Karpas-422 (cell line): ENCODE results near the gene SNRNP70. TPM values are rescaled to one million over a fixed set of nuclear protein-coding genes. Genes with fewer than 3 reads are reported as not detected.
"Not testable (repeated sequence)": the region's sequence is repeated elsewhere in the genome, so short reads cannot be mapped to it uniquely, and the experiment has no call there.

Experiments used
- DNase-seq: peaks from one replicate; pipeline ENCODE4 v3.0.0-alpha.2; 2015
- H2AFZ ChIP-seq: fragments of 200-600 bp; sonication (generic); 2 replicates; pipeline ENCODE4 v1.6.1; 2014; ENCODE audit warnings: antibody characterized with exemption, low read length, mixed read lengths
- H3K27ac ChIP-seq: fragments of 200-600 bp; sonication (generic); 2 replicates; pipeline ENCODE4 v1.5.1; 2014; ENCODE audit warnings: mild to moderate bottlenecking, low read length, moderate library complexity
- H3K27me3 ChIP-seq: fragments of 200-600 bp; sonication (generic); 2 replicates; pipeline ENCODE4 v1.6.1; 2014; ENCODE audit warnings: low read length, mixed read lengths
- H3K36me3 ChIP-seq: fragments of 200-600 bp; sonication (generic); 2 replicates; pipeline ENCODE4 v1.6.1; 2014; ENCODE audit warnings: low read length, mixed read lengths; ENCODE audit not compliant: insufficient read depth
- H3K4me1 ChIP-seq: fragments of 200-600 bp; sonication (generic); 2 replicates; pipeline ENCODE4 v1.6.1; 2014; ENCODE audit warnings: mild to moderate bottlenecking, low read length, mixed read lengths
- H3K4me2 ChIP-seq: fragments of 200-600 bp; sonication (generic); 2 replicates; pipeline ENCODE4 v1.6.1; 2014; ENCODE audit warnings: low read length, low read depth, mild to moderate bottlenecking; ENCODE audit not compliant: poor library complexity, severe bottlenecking
- H3K4me3 ChIP-seq: fragments of 200-600 bp; sonication (generic); 2 replicates; pipeline ENCODE4 v1.5.1; 2014; ENCODE audit warnings: mild to moderate bottlenecking, antibody characterized with exemption, low read length, mixed read lengths
- H3K79me2 ChIP-seq: fragments of 200-600 bp; sonication (generic); 2 replicates; pipeline ENCODE4 v1.6.1; 2014; ENCODE audit warnings: mild to moderate bottlenecking, low read length, mixed read lengths
- H3K9ac ChIP-seq: fragments of 200-600 bp; sonication (generic); 2 replicates; pipeline ENCODE4 v1.6.0; 2014; ENCODE audit warnings: low read length
- H3K9me2 ChIP-seq: fragments of 200-600 bp; sonication (generic), shearing (Covaris generic); replicated peaks from 2 replicates; pipeline ENCODE4 v1.6.0; 2014; ENCODE audit warnings: mild to moderate bottlenecking, low read length, moderate library complexity; ENCODE audit not compliant: insufficient read depth
- H3K9me3 ChIP-seq: fragments of 300-700, 200-600 bp; sonication (generic); 2 replicates; pipeline ENCODE4 v1.6.1; 2014; ENCODE audit warnings: low read length, mixed read lengths
- H4K20me1 ChIP-seq: fragments of 200-600 bp; sonication (generic); 2 replicates; pipeline ENCODE4 v1.6.1; 2014; ENCODE audit warnings: mild to moderate bottlenecking, antibody characterized with exemption, low read length, low read depth; ENCODE audit not compliant: insufficient read depth
- total RNA-seq: library from RNA; depleted of rRNA; stranded (reverse); fragments of >200 nt; shearing (Covaris generic); gene quantifications from 2 replicates; pipeline ENCODE4 v1.2.3, GENCODE V29; 2014; ENCODE audit warnings: low replicate concordance

SNRNP70 gene
- total RNA-seq, 1 experiment from 2014 or later, result 420 TPM

- Histone ChIP-seq H3K9me3 (no peaks in the 10 kb centered on the region), H3K27me3 (no peaks in the 10 kb centered on the region), H4K20me1 (no peaks in the 10 kb centered on the region), H3K4me3 (no peak overlapping the region), H3K79me2 (no peaks in the 10 kb centered on the region), H2AFZ (no peak overlapping the region), H3K4me2 (no peak overlapping the region), H3K4me1 (no peaks in the 10 kb centered on the region), H3K9ac (no peak overlapping the region), H3K9me2 (no peaks in the 10 kb centered on the region), H3K27ac (no peak overlapping the region), H3K36me3 (no peaks in the 10 kb centered on the region)
- no peak for DNase-seq
Observed at GRCh38 chr19:49136771-49137171, 51.5 kb downstream of the SNRNP70 start.

DNA sequence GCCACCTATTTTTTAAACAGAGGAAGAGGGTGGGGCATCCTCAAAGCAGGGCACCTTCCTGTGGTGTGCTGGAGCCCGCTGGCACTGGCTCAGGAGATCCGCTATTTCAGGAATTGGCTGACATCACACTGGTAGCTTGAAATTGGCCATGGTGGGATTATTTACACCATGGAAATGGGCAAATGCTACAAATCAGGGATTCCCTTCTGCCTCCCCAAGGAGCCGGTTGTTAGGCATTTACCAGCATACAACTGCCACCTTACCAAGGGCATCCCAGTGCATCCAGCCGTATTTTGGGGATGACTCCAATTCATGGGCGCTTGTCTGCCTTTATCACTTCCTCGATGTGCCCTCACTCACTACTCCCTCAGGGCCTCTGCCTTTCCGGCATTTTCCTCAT, 55.7 kb downstream of the SNRNP70 start:
- Histone ChIP-seq H2AFZ (no peak overlapping the region), H3K4me1 (peaks cover 14% of the 10 kb centered on the region), H3K9ac (no peak overlapping the region), H3K36me3 (no peaks in the 10 kb centered on the region), H3K4me3 (no peak overlapping the region), H3K9me3 (no peaks in the 10 kb centered on the region), H3K9me2 (no peaks in the 10 kb centered on the region), H3K79me2 (no peaks in the 10 kb centered on the region), H3K4me2 (no peak overlapping the region), H3K27ac (no peak overlapping the region), H3K27me3 (no peaks in the 10 kb centered on the region), H4K20me1 (no peaks in the 10 kb centered on the region)
- DNase-seq, result no peak

DNA sequence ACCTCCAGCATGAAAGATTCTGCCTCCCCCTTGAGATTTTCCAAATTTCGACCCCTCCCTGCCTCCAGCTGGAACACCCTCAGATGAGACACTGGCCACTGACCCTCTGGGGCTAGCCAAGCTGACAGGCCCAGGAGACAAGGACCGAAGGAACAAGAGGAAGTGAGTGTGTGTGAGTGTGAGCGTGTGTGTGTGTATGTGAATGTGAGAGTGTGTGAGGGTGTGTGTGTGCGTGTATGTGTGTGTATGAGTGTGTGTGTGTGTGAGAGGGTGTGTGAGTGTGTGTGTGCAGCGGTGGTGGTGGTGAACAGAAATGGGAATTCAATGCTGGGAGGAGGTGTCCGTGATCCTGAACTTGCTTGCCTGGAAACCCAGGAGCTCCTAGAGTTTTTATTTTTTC, 56.1 kb downstream of the SNRNP70 start:
- H3K9me2 ChIP-seq, result no peaks in the 10 kb centered on the region

DNA sequence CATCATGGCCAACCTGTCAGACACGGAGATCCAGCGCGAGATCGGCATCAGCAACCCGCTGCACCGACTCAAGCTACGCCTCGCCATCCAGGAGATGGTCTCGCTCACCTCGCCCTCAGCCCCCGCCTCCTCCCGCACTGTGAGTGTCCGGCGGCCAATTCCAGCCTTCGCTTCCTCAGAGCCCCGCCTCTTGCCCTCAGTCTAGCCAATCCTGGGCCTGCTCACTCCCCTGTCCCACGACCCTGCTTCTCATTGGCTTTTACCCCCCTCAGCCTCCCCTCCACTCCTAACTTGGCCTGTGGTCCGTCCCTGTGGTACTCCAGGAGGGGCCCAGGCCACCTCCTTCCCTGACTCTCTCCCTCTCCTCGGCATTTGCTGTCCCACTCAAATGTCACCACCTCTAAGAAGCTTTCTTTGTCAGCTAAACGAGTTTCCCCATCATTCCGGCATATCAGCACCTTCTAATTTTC, 57.6 kb downstream of the SNRNP70 start:
- H3K36me3 ChIP-seq, result no peaks in the 10 kb centered on the region
- H3K4me1 ChIP-seq, result peaks cover 19% of the 10 kb centered on the region
- H2AFZ ChIP-seq, result peak overlapping the region; percentile 72
- no peaks in the 10 kb centered on the region for H4K20me1 ChIP-seq
- H3K4me2 ChIP-seq, result peak overlapping the region; percentile 66
- H3K9ac ChIP-seq, result peak overlapping the region; percentile 61
- H3K27ac ChIP-seq, result no peak overlapping the region
- H3K4me3 ChIP-seq, result peak overlapping the region; percentile 55; the same call in 1 of the 2 replicates
- H3K9me3 ChIP-seq, result no peaks in the 10 kb centered on the region
- H3K27me3 ChIP-seq, result no peaks in the 10 kb centered on the region
- DNase-seq, result peak; percentile 96
- no peaks in the 10 kb centered on the region for H3K79me2 ChIP-seq
- H3K9me2 ChIP-seq, result no peaks in the 10 kb centered on the region

More for the DNA sequence above, 56.1 kb downstream of the SNRNP70 start:
- no peaks in the 10 kb centered on the region for H4K20me1 ChIP-seq
- no peaks in the 10 kb centered on the region for H3K9me3 ChIP-seq
- H2AFZ ChIP-seq, result no peak overlapping the region
- no peak overlapping the region for H3K9ac ChIP-seq
- H3K27ac ChIP-seq, result no peak overlapping the region
- H3K4me3 ChIP-seq, result no peak overlapping the region
- no peaks in the 10 kb centered on the region for H3K36me3 ChIP-seq
- H3K79me2 ChIP-seq, result no peaks in the 10 kb centered on the region
- no peak for DNase-seq
- no peak overlapping the region for H3K4me2 ChIP-seq
- H3K27me3 ChIP-seq, result no peaks in the 10 kb centered on the region
- H3K4me1 ChIP-seq, result peaks cover 18% of the 10 kb centered on the region

DNA sequence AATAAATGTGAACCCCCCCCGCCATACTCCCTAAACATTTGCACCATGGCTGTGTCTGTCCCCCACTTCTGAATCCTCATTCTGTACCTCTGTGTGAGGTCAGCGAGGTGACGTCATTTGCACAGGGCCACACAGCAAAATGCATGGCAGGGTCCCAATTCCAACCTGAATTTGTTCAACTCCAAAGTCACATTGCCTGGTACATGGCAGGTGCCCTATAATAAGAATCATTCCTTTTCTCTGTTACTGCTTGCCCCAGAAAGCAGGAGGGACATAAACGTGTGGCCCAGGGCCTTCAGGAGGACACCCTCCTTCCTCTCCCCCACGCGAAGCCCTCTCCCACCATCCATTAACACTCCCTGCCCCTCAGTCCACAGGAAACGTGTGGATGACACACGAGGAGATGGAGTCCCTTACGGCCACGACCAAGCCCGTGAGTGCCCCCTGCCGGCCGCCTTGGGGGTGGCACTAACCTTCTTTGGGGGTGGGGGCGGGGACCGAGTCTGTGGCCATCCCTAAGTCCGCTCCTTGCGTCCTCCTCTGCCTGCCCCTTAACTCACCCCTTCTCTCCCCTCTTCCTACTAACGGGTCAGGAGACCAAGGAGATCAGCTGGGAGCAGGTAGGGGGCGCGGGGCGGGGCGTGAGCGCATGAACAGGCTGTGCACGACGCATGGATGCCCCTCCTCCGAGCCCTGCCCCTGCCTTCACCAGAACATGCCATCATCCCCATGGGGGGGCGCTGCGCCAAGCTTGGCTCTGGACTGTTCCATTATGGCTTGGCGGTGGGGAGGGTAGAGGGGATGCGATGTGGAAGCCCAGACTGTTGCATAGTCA, 60.5 kb downstream of the SNRNP70 start:
- no peaks in the 10 kb centered on the region for H3K9me2 ChIP-seq
- no peaks in the 10 kb centered on the region for H3K9me3 ChIP-seq
- peaks cover 30% of the 10 kb centered on the region for H3K4me1 ChIP-seq
- H3K27ac ChIP-seq, result no peak overlapping the region
- H3K27me3 ChIP-seq, result no peaks in the 10 kb centered on the region
- H3K79me2 ChIP-seq, result no peaks in the 10 kb centered on the region
- H3K36me3 ChIP-seq, result no peaks in the 10 kb centered on the region
- H3K4me3 ChIP-seq, result peak overlapping the region; percentile 62; the same call in 1 of the 2 replicates
- peak overlapping the region; percentile 50 for H3K9ac ChIP-seq
- H2AFZ ChIP-seq, result peak overlapping the region; percentile 84; the same call in 1 of the 2 replicates
- H3K4me2 ChIP-seq, result peak overlapping the region; percentile 61
- peak; percentile 97 for DNase-seq
- no peaks in the 10 kb centered on the region for H4K20me1 ChIP-seq

GRCh38 chr19:49146408-49146770, 61.1 kb downstream of the SNRNP70 start:
- Histone ChIP-seq H3K4me3 (peak overlapping the region; percentile 62; the same call in 1 of the 2 replicates), H3K4me2 (peak overlapping the region; percentile 61), H3K4me1 (peaks cover 30% of the 10 kb centered on the region), H2AFZ (peak overlapping the region; percentile 84; the same call in 1 of the 2 replicates), H3K9ac (peak overlapping the region; percentile 50)
- DNase-seq, H3K79me2 ChIP-seq, H3K9me2 ChIP-seq, H3K27me3 ChIP-seq, H3K27ac ChIP-seq, H4K20me1 ChIP-seq, H3K9me3 ChIP-seq, H3K36me3 ChIP-seq: not testable (repeated sequence)

- H4K20me1 ChIP-seq, result no peaks in the 10 kb centered on the region
- H3K27ac ChIP-seq, result no peak overlapping the region
- H3K9me3 ChIP-seq, result no peaks in the 10 kb centered on the region
- peaks cover 24% of the 10 kb centered on the region for H3K4me1 ChIP-seq
- no peak overlapping the region for H3K4me2 ChIP-seq
- H3K79me2 ChIP-seq, result no peaks in the 10 kb centered on the region
- DNase-seq, result no peak
- H3K36me3 ChIP-seq, result no peaks in the 10 kb centered on the region
- no peak overlapping the region for H3K4me3 ChIP-seq
- H3K9ac ChIP-seq, result no peak overlapping the region
- H2AFZ ChIP-seq, result no peak overlapping the region
- H3K27me3 ChIP-seq, result no peaks in the 10 kb centered on the region
- H3K9me2 ChIP-seq, result no peaks in the 10 kb centered on the region
Observed at GRCh38 chr19:49148044-49148682, 62.9 kb downstream of the SNRNP70 start.
